Tibial nerve (tissue), 4 donors: ENCODE data around the gene RRP1B. TPM values are rescaled to one million over a fixed set of nuclear protein-coding genes. Genes with fewer than 3 reads are reported as not detected.
"Not testable (repeated sequence)": the region's sequence is repeated elsewhere in the genome, so short reads cannot be mapped to it uniquely, and the experiment has no call there.

Source experiments
- DNase-seq, 2 donors: peaks; one replicate each; pipeline ENCODE4 v3.0.0-alpha.2; 2019; ENCODE audit warnings: low spot score in 2 of 2
- H3K27ac ChIP-seq, 4 donors: fragments of 200-600 bp; sonication (generic) in 3 of 4; one replicate each; pipeline ENCODE4 v1.5.1; 2017 to 2019; ENCODE audit warnings: mild to moderate bottlenecking in 1 of 4
- H3K27me3 ChIP-seq, 2 donors: fragments of 200-600 bp; sonication (generic) in 1 of 2; one replicate each; pipeline versions ENCODE4 v1.5.1 to v1.6.0; 2017 to 2019
- H3K36me3 ChIP-seq, 3 donors: fragments of 200-600 bp; sonication (generic); one replicate each; pipeline ENCODE4 v1.5.1; 2018 to 2019
- H3K4me1 ChIP-seq, 4 donors: fragments of 200-600 bp; sonication (generic) in 3 of 4; one replicate each; pipeline ENCODE4 v1.5.1; 2017 to 2019
- H3K4me3 ChIP-seq, 4 donors: fragments of 200-600 bp; sonication (generic) in 3 of 4; one replicate each; pipeline ENCODE4 v1.5.1; 2017 to 2019; ENCODE audit warnings: mild to moderate bottlenecking in 1 of 4, moderate library complexity in 1 of 4
- H3K9me3 ChIP-seq, 4 donors: fragments of 200-600 bp; sonication (generic) in 3 of 4; one replicate each; pipeline ENCODE4 v1.5.1; 2017 to 2019
- CTCF ChIP-seq, 5 experiments: fragments of 200-600 bp in 3 of 5; fragments of 450-650 bp in 2 of 5; sonication (generic) in 3 of 5; IDR thresholded peaks; one replicate each; pipeline ENCODE4 v1.5.1; 2016 to 2019; ENCODE audit warnings: antibody characterized with exemption in 5 of 5, mild to moderate bottlenecking in 3 of 5, moderate library complexity in 2 of 5
- EP300 ChIP-seq, 2 donors: sonication (generic); formaldehyde crosslinking; IDR thresholded peaks; one replicate each; pipeline ENCODE4 v1.6.1; 2017; ENCODE audit warnings: antibody characterized with exemption in 2 of 2, mild to moderate bottlenecking in 1 of 2
- POLR2A ChIP-seq, 2 donors: fragments of 450-650 bp; IDR thresholded peaks; one replicate each; pipeline ENCODE4 v1.6.1; 2017; ENCODE audit warnings: antibody characterized with exemption in 2 of 2, mild to moderate bottlenecking in 2 of 2, moderate library complexity in 2 of 2
- WGBS, 2 donors: methylation state at CpG; one replicate each; pipeline ENCODE4 v1.1.5; 2018; 5-methylcytosine and 5-hydroxymethylcytosine counted together
- total RNA-seq, 4 donors: library from RNA; depleted of rRNA; stranded (reverse); fragments of >200 nt; gene quantifications; one replicate each; pipeline ENCODE4 v1.1.0, GENCODE V29; 2016

Gene RRP1B, protein sequence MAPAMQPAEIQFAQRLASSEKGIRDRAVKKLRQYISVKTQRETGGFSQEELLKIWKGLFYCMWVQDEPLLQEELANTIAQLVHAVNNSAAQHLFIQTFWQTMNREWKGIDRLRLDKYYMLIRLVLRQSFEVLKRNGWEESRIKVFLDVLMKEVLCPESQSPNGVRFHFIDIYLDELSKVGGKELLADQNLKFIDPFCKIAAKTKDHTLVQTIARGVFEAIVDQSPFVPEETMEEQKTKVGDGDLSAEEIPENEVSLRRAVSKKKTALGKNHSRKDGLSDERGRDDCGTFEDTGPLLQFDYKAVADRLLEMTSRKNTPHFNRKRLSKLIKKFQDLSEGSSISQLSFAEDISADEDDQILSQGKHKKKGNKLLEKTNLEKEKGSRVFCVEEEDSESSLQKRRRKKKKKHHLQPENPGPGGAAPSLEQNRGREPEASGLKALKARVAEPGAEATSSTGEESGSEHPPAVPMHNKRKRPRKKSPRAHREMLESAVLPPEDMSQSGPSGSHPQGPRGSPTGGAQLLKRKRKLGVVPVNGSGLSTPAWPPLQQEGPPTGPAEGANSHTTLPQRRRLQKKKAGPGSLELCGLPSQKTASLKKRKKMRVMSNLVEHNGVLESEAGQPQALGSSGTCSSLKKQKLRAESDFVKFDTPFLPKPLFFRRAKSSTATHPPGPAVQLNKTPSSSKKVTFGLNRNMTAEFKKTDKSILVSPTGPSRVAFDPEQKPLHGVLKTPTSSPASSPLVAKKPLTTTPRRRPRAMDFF
- 10 to 100 TPM; 21.4 to 29.4 (median 25.5) TPM for total RNA-seq

DNA sequence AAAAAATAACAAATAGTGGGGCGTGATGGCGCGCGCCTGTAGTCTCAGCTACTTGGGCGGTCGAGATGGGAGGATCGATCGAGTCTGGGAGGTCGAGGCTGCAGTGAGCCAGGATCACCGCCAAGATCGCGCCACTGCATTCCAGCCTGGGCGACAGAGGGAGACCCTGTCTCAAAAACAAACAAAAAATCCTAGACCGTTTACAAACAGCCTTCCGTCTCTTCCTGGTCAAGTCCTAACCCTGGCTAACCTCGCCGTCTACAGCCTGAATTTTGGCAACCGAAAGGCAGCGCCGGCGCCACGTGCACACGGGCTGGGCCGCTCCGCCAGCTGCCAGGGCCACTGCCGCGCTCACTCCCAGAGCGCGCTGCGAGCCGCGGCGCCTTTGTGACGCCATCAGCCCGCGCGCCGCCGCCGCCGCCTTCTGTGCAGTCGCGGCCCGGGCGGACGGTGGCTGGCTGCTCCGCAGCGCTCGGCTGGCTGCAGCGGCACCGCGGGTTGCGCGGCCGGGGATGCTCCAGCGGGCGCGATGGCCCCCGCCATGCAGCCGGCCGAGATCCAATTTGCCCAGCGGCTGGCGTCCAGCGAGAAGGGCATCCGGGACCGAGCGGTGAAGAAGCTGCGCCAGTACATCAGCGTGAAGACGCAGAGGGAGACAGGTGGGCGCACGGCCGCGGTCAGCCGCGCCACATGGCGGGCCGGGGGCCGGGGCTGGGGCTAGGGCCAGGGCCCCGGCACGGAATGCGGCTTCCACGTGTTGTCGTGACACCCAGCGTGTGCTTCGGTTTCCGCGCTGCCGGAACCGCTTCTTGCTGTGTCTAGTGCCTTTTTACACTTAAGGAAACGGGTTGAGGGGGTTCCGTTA lies at the start of gene RRP1B, which contains the start of gene HSF2BP:
Gene RRP1B, plus strand, starts transcription at position 425 of the 865 bp plus-strand sequence. Its CDS starts 105 bp downstream, at position 530.
Gene HSF2BP, minus strand, starts transcription at position 353 of the 865 bp plus-strand sequence. CDS start 1,392 bp downstream, outside the sequence.
- TF ChIP-seq EP300 (IDR thresholded peaks at IDR 0.05) (peak in 1 of 2 donors; percentile 54), CTCF (IDR thresholded peaks at IDR 0.05) (peak in 1 of 5 experiments; percentile 56), POLR2A (IDR thresholded peaks at IDR 0.05) (peak; percentile 27 to 75)
- DNase-seq, result peak; percentile 60 to 71
- H3K27me3 ChIP-seq, result no peaks in the 10 kb centered on the region
- peak within 1 kb of the TSS; percentile 70 to 85 (median 84) for H3K27ac ChIP-seq
- H3K4me3 ChIP-seq, result peak within 1 kb of the TSS; percentile 63 to 99 (median 80)
- H3K4me1 ChIP-seq, result peaks cover 0 to 41% (median 11%) of the 10 kb centered on the region in 4 donors
- H3K9me3 ChIP-seq, result no peaks in the 10 kb centered on the region
- H3K36me3 ChIP-seq, result peaks cover 0 to 25% (median 0%) of the 10 kb centered on the region in 3 donors
- WGBS, 2 donors, result 6 to 12% methylated on average over 45 to 87 of the region's 92 CpGs

- Histone ChIP-seq H3K27ac (peak overlapping the region in 1 of 4 donors; percentile 55), H3K4me3 (no peak overlapping the region), H3K9me3 (no peaks in the 10 kb centered on the region), H3K27me3 (no peaks in the 10 kb centered on the region), H3K4me1 (peaks cover 0 to 28% (median 2%) of the 10 kb centered on the region in 4 donors), H3K36me3 (no peaks in the 10 kb centered on the region)
- TF ChIP-seq EP300 (IDR thresholded peaks at IDR 0.05) (peak in 1 of 2 donors; percentile 54), POLR2A (IDR thresholded peaks at IDR 0.05) (no peak), CTCF (IDR thresholded peaks at IDR 0.05) (peak; percentile 66 to 82 (median 73))
- DNase-seq, result peak; percentile 53 to 81
- 38 to 44% methylated on average over 8 of the region's 8 CpGs for WGBS, 2 donors
Measured at GRCh38 chr21:43611598-43612369, 47.6 kb upstream of the RRP1B start.

- H3K9me3 ChIP-seq, result no peaks in the 10 kb centered on the region
- H3K4me1 ChIP-seq, result peaks cover 0 to 28% (median 2%) of the 10 kb centered on the region in 4 donors
- H3K27ac ChIP-seq, result no peak overlapping the region
- DNase-seq, result no peak
- H3K4me3 ChIP-seq, result no peak overlapping the region
- H3K27me3 ChIP-seq, result no peaks in the 10 kb centered on the region
- H3K36me3 ChIP-seq, result no peaks in the 10 kb centered on the region
- WGBS, 2 donors, result 84 to 88% methylated on average over 8 of the region's 8 CpGs
- TF ChIP-seq EP300 (IDR thresholded peaks at IDR 0.05) (no peak), CTCF (IDR thresholded peaks at IDR 0.05) (no peak), POLR2A (IDR thresholded peaks at IDR 0.05) (no peak)
Measured at GRCh38 chr21:43613755-43614638, 45.4 kb upstream of the RRP1B start.

DNA sequence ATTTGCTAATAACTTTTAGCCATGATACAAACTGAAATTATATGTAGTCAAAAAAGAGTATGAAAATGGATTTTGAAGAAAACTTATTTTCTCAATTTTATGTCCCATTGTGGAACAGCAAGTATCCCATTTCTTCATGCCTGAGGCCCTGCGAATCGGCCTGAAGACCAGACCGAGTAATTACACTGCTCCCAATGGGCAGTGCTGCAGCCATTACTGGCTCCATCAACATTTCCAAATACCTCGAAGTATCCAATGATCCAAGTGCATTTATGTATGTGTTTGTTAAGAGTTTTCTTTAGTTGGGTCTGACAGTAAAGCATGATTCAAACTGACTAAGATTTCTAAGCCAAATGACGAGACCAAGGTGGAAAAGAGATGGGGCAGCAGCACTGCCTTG lies 44.5 kb upstream of the RRP1B start:
- WGBS, 2 donors, result 78% methylated on average over 5 of the region's 5 CpGs
- peaks cover 0 to 5% (median 0%) of the 10 kb centered on the region in 4 donors for H3K9me3 ChIP-seq
- H3K4me3 ChIP-seq, result no peak overlapping the region
- H3K27me3 ChIP-seq, result no peaks in the 10 kb centered on the region
- H3K27ac ChIP-seq, result no peak overlapping the region
- no peak for DNase-seq
- H3K4me1 ChIP-seq, result peaks cover 0 to 22% (median 2%) of the 10 kb centered on the region in 4 donors
- H3K36me3 ChIP-seq, result peaks cover 0 to 7% (median 0%) of the 10 kb centered on the region in 3 donors
- TF ChIP-seq EP300 (IDR thresholded peaks at IDR 0.05) (no peak), POLR2A (IDR thresholded peaks at IDR 0.05) (no peak), CTCF (IDR thresholded peaks at IDR 0.05) (no peak)

DNA sequence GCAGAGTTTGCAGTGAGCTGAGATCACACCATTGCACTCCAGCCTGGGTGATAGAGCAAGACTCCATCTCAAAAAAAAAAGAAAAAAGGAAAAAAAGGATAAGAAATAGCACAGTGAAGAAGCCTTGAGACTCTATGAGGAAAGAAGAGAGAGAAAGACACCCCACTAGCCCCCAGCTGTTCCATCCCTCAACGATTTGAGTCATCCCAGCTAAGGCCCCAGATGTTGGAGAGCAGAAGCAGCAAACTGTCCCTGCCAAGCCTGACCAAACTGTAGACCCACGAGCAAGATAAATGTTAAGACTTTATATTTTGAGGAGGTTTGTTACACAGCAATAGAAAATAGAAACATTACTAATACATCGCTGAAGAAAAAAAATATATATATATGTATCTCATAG lies 42.5 kb upstream of the RRP1B start:
- WGBS, 2 donors, result 79 to 83% methylated on average over 3 of the region's 3 CpGs
- not testable (repeated sequence) for H3K27me3 ChIP-seq, H3K4me3 ChIP-seq, DNase-seq, H3K4me1 ChIP-seq, H3K27ac ChIP-seq
- H3K36me3 ChIP-seq, result peaks cover 0 to 19% (median 0%) of the 10 kb centered on the region in 3 donors
- peaks cover 0 to 20% (median 0%) of the 10 kb centered on the region in 4 donors for H3K9me3 ChIP-seq
